NCI-H345 treated with DMSO at 0.1 percent for 48 hours (cell line): Measurements from ENCODE around the gene TYW3.

Experiments used
- DNase-seq: peaks from one replicate; lab custom pipeline; 2025; ENCODE audit not compliant: unreplicated experiment; lab: John Stamatoyannopoulos, UW

Gene TYW3

DNA sequence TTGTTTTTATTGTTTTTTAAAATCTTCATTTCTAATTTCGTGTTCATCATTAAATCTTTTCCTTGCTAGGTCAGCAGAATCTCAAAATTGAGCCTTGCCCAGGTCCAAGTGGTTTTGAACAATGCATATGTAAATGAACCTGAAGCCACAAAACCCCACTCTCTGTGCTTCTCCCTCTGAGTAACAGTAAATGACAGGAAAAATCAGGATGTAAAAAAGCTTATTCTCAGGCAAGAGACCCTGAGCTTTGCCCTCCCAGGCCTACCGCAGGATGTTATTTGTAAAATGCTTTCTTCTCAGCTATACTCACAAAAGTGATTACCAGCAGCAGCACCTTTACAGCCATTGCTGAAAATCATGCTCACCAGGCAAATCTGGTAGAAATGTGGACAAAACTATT, 47.6 kb downstream of the TYW3 start:
- DNase-seq = no peak

DNA sequence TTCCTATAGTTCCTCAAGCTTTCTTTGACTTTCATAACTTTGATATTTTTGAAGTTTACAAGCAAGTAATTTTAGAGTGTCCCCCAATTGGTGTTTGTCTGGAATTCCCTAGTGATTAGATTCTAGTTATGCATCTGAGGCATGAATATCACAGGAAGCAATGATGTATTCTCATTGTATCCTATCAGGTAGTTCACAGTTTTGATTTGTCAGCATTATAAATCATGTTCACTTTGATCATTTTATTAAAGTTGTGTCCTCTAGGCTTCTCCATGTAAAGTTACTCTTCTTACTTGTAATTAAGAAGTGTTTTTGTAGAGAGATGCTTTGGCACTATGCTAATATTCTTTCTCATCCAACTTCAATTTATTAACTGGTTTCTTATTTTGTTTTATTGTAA, 53.0 kb downstream of the TYW3 start:
- DNase-seq = no peak

DNA sequence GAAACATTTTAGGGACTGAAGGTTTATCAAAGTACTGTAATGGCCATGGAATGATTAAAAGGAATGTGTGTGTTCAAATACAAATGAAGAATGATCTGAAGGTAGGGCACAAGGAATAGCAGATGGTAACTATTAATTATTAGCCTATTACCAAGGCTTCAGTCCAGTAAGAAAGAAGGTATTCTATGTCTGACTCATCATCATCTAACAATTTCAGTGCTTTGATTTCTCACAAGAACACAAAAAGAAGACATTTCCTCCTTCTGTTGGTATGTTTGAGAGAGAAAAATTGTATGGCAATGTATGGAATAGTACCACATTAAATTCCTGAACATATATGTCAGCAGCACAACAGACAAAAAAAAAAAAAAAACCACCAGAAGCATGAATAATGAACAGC, 57.5 kb downstream of the TYW3 start:
- no peak for DNase-seq

DNA sequence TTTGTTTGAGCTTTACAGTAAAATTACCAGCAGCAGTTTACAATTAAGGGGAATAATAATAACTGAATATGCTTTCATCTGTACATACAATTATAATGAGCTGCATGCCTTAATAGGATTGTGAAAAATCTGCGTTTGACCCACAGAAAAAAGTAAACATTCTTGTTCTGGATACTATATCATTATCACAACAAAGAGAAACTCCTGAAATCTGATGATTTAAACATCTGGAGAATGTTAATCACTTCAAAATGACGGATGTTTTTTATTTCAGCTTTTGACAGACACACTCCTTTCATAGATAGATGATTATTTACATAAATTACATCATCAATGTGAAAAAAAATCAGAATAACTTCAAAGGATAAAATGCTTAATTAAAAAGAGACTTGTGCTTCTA, 58.5 kb downstream of the TYW3 start:
- DNase-seq = no peak

DNA sequence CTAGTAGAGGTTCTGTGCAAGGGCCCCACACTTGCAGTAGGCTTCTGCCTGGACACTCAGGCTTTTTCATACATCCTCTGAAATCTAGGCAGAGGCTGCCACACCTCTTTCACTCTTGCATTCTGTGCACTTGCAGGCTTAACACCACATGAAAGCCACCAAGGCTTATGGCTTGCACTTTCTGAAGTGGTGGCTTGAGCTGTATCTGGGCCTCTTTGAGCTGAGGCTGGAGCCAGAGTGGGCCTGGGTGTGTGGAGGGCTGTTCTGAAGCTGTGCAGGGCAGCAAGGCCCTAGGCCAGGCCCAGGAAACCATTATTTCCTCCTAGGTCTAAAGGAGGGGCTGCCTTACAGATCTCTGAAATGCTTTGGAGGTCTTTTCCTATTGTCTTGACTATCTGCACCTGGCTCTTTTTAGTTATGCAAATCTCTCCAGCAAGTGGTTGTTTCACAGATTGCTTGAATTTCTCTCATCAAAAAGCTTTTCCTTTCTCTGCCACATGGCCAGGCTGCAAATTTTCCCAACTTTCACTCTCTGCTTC, 66.2 kb downstream of the TYW3 start:
- DNase-seq = no peak

DNA sequence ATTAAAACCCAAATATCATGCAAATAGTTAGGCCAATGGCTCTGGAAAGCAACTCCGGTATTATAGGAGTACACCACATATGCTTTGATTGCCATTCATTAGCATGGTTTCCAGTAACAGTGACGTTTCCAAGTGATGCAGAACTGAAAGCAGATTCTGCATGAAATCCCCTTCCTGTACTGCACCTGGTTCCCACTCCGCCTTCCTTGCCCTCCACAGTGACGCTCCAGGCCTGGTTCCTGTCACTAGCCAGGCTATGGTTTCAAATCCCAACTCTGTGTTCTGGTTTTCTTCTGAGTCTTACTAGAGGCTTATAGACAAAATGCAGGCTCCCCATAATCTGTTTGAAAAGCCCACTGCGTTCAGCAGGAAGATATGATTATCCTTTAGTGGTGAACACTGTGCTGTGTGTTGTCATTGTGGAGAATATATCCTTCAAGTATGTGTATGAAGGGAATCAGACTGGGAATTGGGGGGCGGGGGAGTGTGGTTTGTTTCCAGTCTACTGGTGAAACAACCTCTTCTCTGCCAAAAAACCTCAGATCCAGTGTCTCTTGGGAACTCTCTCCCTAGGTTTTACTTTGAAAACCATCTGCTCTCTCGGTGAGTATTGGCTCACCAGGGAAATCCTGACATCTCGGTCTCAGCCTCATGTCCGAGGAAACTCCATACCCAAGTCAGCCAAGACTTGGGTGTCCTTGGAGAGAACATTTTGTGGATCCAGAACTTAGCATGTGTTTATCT, 78.7 kb downstream of the TYW3 start:
- no peak for DNase-seq

DNA sequence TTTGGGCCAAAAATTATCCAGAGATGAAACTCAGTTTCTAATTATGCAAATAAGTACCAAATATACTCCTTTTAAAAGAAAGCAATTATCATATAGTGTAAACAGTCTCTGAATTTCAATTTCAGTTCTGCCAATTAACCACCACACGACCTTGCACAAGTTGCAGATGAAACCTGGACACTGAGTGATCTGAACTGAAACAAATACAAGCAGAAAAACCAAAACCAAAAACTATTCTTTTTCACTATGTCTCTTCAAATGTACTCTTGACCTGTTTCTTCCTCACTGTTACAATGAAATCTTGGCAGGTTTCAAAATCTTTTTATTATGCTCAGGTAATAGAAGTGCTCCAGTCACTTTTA, 79.2 kb downstream of the TYW3 start:
- DNase-seq = no peak
